ENCODE results near the gene LIMCH1. TPM values are rescaled to one million over a fixed set of nuclear protein-coding genes. Genes with fewer than 3 reads are reported as not detected.

Gene LIMCH1
- polyA plus RNA-seq, 3 donors from 2014 or later = not detected

DNA sequence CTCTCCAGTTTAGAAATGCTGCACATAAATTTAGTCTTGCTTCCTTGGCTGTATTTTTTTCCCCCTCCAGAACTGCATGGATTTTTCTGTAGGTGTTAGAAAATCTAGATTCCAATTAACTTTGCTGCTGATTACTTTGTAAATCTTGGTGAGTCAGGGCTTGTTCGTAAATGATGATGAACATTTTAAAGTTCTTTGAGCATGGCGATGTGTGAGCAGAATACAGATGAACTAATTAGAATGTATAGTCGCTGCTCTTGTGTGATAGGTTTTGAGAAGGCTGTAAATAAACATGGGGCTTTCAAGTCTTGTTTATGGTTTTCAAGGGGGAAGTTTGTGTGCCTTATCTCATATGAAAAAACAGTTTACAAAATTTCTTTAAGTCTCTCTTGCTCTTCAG is 23.3 kb downstream of the LIMCH1 start:
- peaks cover 0 to 3% (median 0%) of the 10 kb centered on the region in 3 donors for H3K27me3 Mint-ChIP-seq (ENCODE audit: low read depth in 3 of 3)
- no peak for DNase-seq
- H3K36me3 Mint-ChIP-seq = no peaks in the 10 kb centered on the region
- no peak overlapping the region for H3K4me3 Mint-ChIP-seq
- no peak overlapping the region for H3K27ac Mint-ChIP-seq
- H3K9me3 Mint-ChIP-seq = peaks cover 0 to 11% (median 6%) of the 10 kb centered on the region in 6 donors
- no peaks in the 10 kb centered on the region for H3K4me1 Mint-ChIP-seq

DNA sequence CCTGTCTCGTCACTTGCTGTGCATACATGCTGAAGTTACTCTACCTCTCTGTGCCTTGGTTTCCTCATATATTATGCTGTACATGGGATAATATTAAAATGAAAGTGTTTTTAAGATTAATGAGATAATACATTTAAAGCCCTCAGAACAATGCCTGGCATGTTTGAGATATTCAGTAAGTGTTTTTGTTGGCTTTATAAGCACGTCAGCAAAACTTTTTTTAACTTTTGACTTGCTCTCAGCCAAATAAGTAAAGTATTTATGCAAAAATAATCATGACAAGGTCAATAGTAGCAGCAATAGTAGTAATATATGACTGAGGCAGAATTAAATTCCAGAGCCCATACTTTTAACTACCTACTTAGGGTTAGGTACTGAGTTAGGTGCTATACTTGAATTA is 29.2 kb downstream of the LIMCH1 start:
- Mint-ChIP-seq H3K4me1 (no peaks in the 10 kb centered on the region), H3K27ac (no peak overlapping the region), H3K4me3 (no peak overlapping the region), H3K36me3 (no peaks in the 10 kb centered on the region), H3K9me3 (peaks cover 0 to 2% (median 0%) of the 10 kb centered on the region in 6 donors), H3K27me3 (ENCODE audit: low read depth in 3 of 3) (peaks cover 0 to 3% (median 0%) of the 10 kb centered on the region in 3 donors)
- no peak for DNase-seq

DNA sequence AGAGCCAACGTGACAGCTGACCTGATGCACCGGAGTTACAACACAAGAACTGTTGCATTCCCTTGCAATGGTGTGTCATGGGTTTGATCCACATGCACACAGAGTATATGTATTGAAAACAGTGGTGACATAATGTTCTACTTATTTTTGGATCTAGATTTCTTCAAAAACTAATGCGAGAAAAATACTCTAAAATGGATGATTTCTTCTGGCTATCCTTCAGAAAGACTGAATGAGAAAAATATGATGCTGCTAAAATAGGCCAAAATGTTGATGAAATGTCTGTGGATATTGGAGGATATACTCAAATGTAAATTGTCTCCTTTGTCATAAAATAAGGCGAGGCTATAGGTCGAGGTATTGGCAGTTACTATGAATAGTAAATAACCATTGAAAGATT is 30.4 kb downstream of the LIMCH1 start:
- H3K27ac Mint-ChIP-seq = no peak overlapping the region
- no peak for DNase-seq

DNA sequence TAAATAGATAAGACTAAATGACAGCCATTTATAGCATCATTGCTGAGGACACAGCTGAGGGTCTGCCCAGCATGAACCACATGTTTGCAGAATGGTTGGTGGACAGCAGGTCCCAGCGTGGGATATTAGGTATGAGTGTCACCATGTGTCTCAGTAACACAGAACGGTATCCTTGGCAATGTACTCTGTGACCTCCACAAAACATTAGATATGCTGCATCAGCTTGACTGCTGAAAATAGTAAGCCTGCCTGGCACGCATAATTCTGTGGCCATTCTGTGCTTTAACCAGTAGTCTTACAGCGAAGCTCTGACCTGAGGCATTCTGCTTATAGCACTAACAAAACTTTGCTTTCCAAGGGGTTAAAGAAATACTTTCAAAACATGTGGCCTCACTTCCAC is 32.0 kb downstream of the LIMCH1 start:
- H3K4me1 Mint-ChIP-seq = no peaks in the 10 kb centered on the region
- DNase-seq = no peak
- peaks cover 0 to under 1% (median 0%) of the 10 kb centered on the region in 3 donors for H3K27me3 Mint-ChIP-seq (ENCODE audit: low read depth in 3 of 3)
- H3K36me3 Mint-ChIP-seq = no peaks in the 10 kb centered on the region
- peaks cover 0 to 2% (median 0%) of the 10 kb centered on the region in 6 donors for H3K9me3 Mint-ChIP-seq
- H3K27ac Mint-ChIP-seq = no peak overlapping the region
- no peak overlapping the region for H3K4me3 Mint-ChIP-seq

More for the DNA sequence above, 30.4 kb downstream of the LIMCH1 start:
- H3K9me3 Mint-ChIP-seq = peaks cover 0 to 2% (median 0%) of the 10 kb centered on the region in 6 donors
- no peaks in the 10 kb centered on the region for H3K4me1 Mint-ChIP-seq
- no peak overlapping the region for H3K4me3 Mint-ChIP-seq
- peaks cover 0 to 3% (median 0%) of the 10 kb centered on the region in 3 donors for H3K27me3 Mint-ChIP-seq (ENCODE audit: low read depth in 3 of 3)
- no peaks in the 10 kb centered on the region for H3K36me3 Mint-ChIP-seq

DNA sequence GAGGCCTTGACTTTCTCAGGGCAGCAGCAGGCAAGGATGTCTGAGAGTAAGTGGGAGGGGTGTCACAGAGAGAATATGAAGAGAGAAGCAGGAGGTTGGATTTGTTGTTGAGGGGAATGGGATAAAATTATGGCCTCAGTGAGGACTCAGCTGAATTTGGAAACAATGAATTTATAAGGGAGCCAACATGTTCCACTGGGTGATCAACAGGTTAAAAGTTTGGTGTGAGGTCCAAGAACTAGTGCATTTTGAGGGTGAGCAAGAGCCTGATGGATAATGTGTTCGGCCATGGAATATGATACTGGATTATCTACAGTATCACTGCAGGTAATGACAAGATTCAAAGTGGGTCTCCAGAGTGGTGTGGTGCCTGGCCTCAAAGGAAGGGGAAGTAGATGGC is 33.5 kb downstream of the LIMCH1 start:
- Mint-ChIP-seq H3K4me1 (no peaks in the 10 kb centered on the region), H3K9me3 (peaks cover 0 to 2% (median 0%) of the 10 kb centered on the region in 6 donors), H3K36me3 (no peaks in the 10 kb centered on the region)

DNA sequence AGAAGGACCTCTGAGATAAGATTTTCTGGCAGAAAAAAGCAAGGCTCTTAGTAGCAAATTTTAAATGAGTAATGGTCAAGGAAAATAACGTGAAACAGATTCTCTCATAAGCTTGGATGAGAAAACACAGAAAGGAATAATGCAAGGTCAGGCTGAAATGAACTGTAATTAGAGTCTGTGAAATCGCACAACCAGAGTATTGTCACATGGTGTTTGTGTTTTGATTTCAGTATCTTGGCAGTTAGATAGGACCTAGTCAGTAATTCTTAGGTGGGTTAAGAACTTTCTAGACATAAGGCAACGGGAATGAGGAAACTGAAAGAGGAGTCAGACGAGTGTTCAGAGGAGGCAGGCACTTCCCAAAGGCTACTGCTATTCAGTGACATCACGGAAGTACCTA is 34.6 kb downstream of the LIMCH1 start:
- Mint-ChIP-seq H3K27ac (no peak overlapping the region), H3K27me3 (ENCODE audit: low read depth in 3 of 3) (no peaks in the 10 kb centered on the region), H3K4me3 (no peak overlapping the region), H3K4me1 (no peaks in the 10 kb centered on the region), H3K9me3 (peaks cover 0 to 3% (median 0%) of the 10 kb centered on the region in 6 donors), H3K36me3 (no peaks in the 10 kb centered on the region)
- no peak for DNase-seq

More for the DNA sequence above, 33.5 kb downstream of the LIMCH1 start:
- Mint-ChIP-seq H3K27me3 (ENCODE audit: low read depth in 3 of 3) (no peaks in the 10 kb centered on the region), H3K27ac (no peak overlapping the region), H3K4me3 (no peak overlapping the region)
- no peak for DNase-seq

DNA sequence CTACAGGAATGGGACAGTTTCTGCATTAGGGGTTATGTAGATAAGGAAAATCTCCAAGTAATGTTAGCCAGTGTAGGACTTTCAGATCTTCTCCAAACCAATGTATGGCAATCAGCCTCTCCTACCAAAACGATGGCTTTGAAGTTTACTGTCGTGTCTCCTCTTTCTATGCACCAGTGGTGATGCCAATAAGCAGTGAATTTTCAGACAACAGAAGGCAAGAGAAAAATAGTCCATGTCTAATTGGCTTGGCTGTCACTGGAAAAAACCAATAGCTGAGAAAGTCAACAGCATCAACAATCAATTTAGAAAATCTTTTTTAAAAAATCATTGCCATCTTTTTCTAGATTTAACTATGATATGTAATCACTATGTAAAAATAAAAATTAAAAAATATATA is 35.0 kb downstream of the LIMCH1 start:
- no peak for DNase-seq
- H3K4me1 Mint-ChIP-seq = no peaks in the 10 kb centered on the region
- peaks cover 0 to 3% (median 0%) of the 10 kb centered on the region in 6 donors for H3K9me3 Mint-ChIP-seq
- no peak overlapping the region for H3K4me3 Mint-ChIP-seq
- no peak overlapping the region for H3K27ac Mint-ChIP-seq
- H3K36me3 Mint-ChIP-seq = no peaks in the 10 kb centered on the region
- no peaks in the 10 kb centered on the region for H3K27me3 Mint-ChIP-seq (ENCODE audit: low read depth in 3 of 3)

DNA sequence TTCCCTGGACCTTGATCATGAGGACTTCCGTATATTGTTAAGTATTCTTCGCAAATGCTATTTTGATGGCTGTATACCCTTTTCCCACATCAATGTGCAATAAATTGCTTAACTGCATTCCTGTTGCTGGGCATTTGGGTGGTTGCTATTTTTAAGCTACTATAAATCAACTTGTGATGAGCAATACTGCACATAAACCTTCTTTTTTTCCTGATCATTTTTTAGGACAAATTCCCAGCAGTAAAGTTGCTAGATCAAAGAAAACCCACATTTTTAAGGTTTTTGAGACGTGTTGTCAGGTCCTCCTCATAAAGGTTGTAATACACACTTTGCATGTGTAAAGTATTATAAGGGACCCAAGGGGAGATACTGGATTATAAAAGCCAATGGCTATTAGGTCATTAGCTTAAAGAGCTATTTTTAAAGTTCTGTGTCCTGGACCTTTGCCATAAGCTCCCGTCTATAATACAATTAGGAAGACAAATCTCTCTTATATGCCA is 35.6 kb downstream of the LIMCH1 start:
- H3K4me1 Mint-ChIP-seq = no peaks in the 10 kb centered on the region
- no peak overlapping the region for H3K4me3 Mint-ChIP-seq
- no peak overlapping the region for H3K27ac Mint-ChIP-seq
- no peak for DNase-seq
- H3K27me3 Mint-ChIP-seq (ENCODE audit: low read depth in 3 of 3) = no peaks in the 10 kb centered on the region
- no peaks in the 10 kb centered on the region for H3K36me3 Mint-ChIP-seq
- H3K9me3 Mint-ChIP-seq = peaks cover 0 to 7% (median 0%) of the 10 kb centered on the region in 6 donors

DNA sequence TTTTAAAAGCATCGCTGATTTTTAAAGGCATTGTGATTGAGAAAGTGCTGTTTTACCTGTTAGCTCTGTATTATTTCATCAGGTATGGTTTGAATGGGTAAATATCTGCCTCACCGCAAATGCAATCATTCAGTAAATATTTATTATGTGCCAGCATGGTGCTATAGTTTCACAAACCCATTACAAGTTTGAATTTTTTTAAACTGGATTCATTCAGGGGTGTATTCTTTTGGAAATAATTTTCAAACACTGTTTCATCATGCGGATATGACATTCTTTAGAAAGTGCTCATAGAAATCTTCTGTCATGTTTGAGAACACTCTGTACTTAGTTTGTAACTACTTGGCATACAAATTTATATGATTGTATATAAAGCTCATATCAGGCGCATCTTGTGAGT is 37.2 kb downstream of the LIMCH1 start:
- Mint-ChIP-seq H3K36me3 (no peaks in the 10 kb centered on the region), H3K4me1 (no peaks in the 10 kb centered on the region), H3K4me3 (no peak overlapping the region), H3K27ac (no peak overlapping the region), H3K27me3 (ENCODE audit: low read depth in 3 of 3) (no peaks in the 10 kb centered on the region), H3K9me3 (peaks cover 0 to 7% (median 1%) of the 10 kb centered on the region in 6 donors)
- DNase-seq = no peak

DNA sequence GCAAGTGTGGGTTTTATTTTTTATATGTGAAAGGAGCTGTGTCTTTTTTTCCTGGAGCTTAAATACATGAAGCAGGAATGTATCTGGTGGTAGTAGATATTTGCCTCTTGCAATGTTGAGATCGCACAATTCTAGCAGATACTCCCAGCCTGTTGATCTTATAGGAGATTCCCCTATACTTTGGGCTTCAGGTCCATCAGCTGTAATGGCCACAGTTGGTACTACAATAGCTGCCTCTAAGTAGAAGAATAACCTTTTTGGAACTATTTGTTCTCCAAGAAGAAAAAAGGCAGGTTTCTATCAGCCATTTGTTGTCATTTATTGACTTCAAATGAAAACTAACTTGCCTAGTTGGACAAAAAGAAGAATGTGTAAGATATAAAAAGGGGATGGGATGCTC is 37.7 kb downstream of the LIMCH1 start:
- Mint-ChIP-seq H3K4me3 (no peak overlapping the region), H3K36me3 (no peaks in the 10 kb centered on the region), H3K4me1 (no peaks in the 10 kb centered on the region), H3K9me3 (peaks cover 0 to 7% (median 1%) of the 10 kb centered on the region in 6 donors), H3K27me3 (ENCODE audit: low read depth in 3 of 3) (no peaks in the 10 kb centered on the region), H3K27ac (no peak overlapping the region)
- no peak for DNase-seq

DNA sequence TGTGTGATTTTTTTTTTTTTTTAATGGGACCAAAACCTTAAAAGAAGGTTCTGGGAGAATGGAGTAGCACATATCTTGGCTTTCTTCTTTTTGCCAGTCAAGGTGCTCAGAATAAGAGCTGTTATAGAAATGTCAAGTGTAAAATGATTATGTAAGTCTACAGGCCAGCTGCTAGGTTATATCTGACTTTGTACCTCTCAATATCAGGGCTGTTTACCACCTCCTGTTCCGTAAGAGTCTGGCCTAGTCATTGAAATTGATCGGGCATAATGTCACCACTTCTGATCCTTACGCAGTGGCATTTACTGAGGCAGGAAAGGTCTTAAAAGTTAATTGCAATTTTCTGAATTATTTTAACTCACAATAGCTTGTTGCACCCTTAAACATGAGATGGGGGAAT is 41.1 kb downstream of the LIMCH1 start:
- Mint-ChIP-seq H3K9me3 (peaks cover 0 to 12% (median 4%) of the 10 kb centered on the region in 6 donors), H3K27me3 (ENCODE audit: low read depth in 3 of 3) (no peaks in the 10 kb centered on the region), H3K4me1 (no peaks in the 10 kb centered on the region), H3K4me3 (no peak overlapping the region), H3K27ac (no peak overlapping the region), H3K36me3 (no peaks in the 10 kb centered on the region)
- no peak for DNase-seq

DNA sequence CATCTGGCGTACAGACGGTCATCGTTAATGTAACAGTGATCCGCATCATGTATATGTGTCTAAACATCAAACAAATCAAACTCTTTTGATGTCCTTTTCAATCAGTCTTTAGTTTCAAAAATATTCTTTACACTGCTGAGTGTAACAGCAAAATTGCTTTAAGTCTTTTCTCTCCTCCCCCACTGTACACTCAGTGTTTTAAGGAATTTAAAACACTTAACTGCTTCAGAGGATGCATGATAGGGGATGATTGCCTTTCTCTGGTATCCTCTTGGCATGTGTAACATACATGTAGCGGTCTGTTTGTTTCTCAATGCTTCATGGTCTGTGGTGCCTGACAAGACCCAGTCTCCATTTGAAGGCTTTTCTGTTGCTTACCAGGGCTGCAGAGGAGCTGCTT is 41.6 kb downstream of the LIMCH1 start:
- Mint-ChIP-seq H3K36me3 (no peaks in the 10 kb centered on the region), H3K4me1 (no peaks in the 10 kb centered on the region), H3K27me3 (ENCODE audit: low read depth in 3 of 3) (no peaks in the 10 kb centered on the region)

DNA sequence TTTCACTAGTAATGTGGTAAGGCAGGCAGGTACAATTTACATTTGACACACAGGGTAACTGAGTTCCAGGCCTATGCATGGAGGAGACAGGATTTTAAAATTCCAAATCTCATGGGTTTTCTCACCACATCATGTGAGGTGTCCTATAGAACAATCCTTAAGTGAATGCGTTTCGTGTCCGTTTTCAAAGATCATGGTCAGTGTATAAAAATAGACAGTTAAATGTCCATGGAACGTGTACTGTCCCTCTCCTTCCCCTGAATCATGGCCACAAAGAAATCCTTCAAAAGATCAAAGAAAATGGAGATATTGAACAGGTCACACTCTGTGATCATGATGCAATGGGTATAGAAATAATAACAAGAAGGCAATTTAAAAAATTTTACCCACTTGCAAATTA is 42.0 kb downstream of the LIMCH1 start:
- no peaks in the 10 kb centered on the region for H3K27me3 Mint-ChIP-seq (ENCODE audit: low read depth in 3 of 3)
- no peak overlapping the region for H3K4me3 Mint-ChIP-seq
- no peak overlapping the region for H3K27ac Mint-ChIP-seq
- peaks cover 0 to 17% (median 5%) of the 10 kb centered on the region in 6 donors for H3K9me3 Mint-ChIP-seq
- no peak for DNase-seq
- H3K4me1 Mint-ChIP-seq = no peaks in the 10 kb centered on the region
- H3K36me3 Mint-ChIP-seq = no peaks in the 10 kb centered on the region

More for the DNA sequence above, 41.6 kb downstream of the LIMCH1 start:
- Mint-ChIP-seq H3K27ac (no peak overlapping the region), H3K4me3 (no peak overlapping the region), H3K9me3 (peaks cover 0 to 12% (median 5%) of the 10 kb centered on the region in 6 donors)
- DNase-seq = no peak

DNA sequence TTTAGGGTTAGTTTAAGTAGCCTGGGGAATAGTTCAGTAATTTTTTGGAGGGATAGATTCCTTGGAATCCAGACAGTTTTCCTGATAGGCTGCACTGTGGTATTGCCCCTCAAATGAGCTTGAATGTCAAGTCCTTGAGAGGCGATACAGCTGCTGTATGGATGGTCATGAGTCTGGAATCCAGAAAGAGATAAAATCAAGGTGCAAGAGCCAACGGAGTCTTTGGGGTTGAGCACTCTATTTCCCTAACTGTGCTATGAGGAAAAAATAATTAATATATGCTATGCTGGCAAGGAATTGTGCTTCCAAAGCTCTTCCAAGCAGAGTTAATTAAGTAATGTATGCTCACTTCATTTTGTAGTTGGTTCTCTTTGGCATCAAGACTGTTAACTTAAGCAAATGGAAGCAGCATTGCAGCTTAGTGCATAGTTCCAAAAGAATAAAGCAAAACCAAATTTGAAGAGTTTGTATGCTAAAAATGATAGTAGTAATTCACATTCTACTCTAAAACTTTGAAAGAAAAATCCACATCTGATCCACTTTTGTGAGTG is 48.8 kb downstream of the LIMCH1 start:
- Mint-ChIP-seq H3K27me3 (ENCODE audit: low read depth in 3 of 3) (peaks cover 2% of the 10 kb centered on the region in 3 donors), H3K4me1 (no peaks in the 10 kb centered on the region), H3K27ac (no peak overlapping the region), H3K36me3 (no peaks in the 10 kb centered on the region), H3K9me3 (peaks cover 0 to 14% (median 7%) of the 10 kb centered on the region in 6 donors), H3K4me3 (no peak overlapping the region)
- DNase-seq = no peak

DNA sequence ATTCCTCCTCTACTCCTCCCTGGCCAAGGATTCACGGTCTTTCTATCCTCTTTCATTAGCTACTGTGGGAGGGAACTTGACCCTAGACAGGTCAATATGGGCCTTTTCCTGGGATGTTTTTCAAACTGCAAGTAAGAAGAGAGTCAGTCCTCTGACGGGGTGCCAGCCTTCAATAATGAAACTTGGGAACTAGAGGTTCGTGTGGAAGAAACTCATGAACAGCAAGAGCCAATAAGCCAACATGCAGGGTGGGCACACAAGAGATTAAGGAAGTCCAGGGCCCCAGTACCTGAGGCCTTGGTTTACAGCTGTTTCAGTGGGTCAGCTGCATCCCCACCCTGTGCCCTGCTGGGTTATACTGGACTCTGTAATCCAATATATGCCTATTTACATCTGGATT is 49.3 kb downstream of the LIMCH1 start:
- Mint-ChIP-seq H3K4me1 (no peaks in the 10 kb centered on the region), H3K27ac (no peak overlapping the region), H3K36me3 (no peaks in the 10 kb centered on the region), H3K4me3 (no peak overlapping the region), H3K9me3 (peaks cover 0 to 12% (median 7%) of the 10 kb centered on the region in 6 donors), H3K27me3 (ENCODE audit: low read depth in 3 of 3) (peaks cover 2% of the 10 kb centered on the region in 3 donors)
- no peak for DNase-seq
